HepG2 (cell line): ENCODE measurements around the gene GPR17. TPM values are rescaled to one million over a fixed set of nuclear protein-coding genes. Genes with fewer than 3 reads are reported as not detected.

ENCODE experiments used
- ATAC-seq: fragments of 200-7000 bp; cut with Tn5 transposase; 3 replicates; pipeline ENCODE4 v1.9.1; 2020; ENCODE audit warnings: mild to moderate bottlenecking, moderate library complexity
- BruUV-seq: library from RNA; stranded (reverse); fragments of 400-500 nt; replicated peaks from 2 replicates; lab custom pipeline; 2021; lab: Mats Ljungman, UMichigan
- CTCF ChIA-PET: fragments of 300-600 bp; formaldehyde crosslinking; extraction: SDS; loops from one replicate; lab custom pipeline; 2021; ENCODE audit warnings: low total read pairs, inconsistent platforms, low intra/inter-chr PET ratio; lab: Yijun Ruan, JAX
- POLR2A ChIA-PET: fragments of 350-600 bp; sonication (Branson Sonifier 250); formaldehyde crosslinking; loops from one replicate; lab custom pipeline; 2020; ENCODE audit warnings: antibody characterized with exemption, inconsistent platforms; lab: Yijun Ruan, JAX
- DNase-seq: peaks from one replicate; pipeline ENCODE4 v3.0.0-alpha.2; 2015; ENCODE audit warnings: low spot score
- FAIRE-seq: peaks from 3 replicates; lab custom pipeline; 2011; peaks lifted over from hg19 to GRCh38; lab: Jason Lieb, UNC
- H2AFZ ChIP-seq: one replicate; pipeline ENCODE4 v1.6.1; 2011; ENCODE audit warnings: low read length, inconsistent platforms
- H3K27ac ChIP-seq: fragments of 300-600 bp; 3 replicates; pipeline ENCODE4 v1.8.0; 2011; ENCODE audit warnings: mixed run types, mild to moderate bottlenecking, mixed read lengths, low read length, inconsistent platforms; ENCODE audit not compliant: insufficient read depth; ENCODE audit errors: extremely low read length
- H3K27me3 ChIP-seq, 2 experiments: fragments of 200-600 bp in 1 of 2; 2 replicates in 1 of 2; 3 replicates in 1 of 2; pipeline versions ENCODE4 v1.6.0 to v1.8.0; 2011; ENCODE audit warnings: low read length in 2 of 2, mild to moderate bottlenecking in 2 of 2, moderate library complexity in 2 of 2, inconsistent platforms in 1 of 2; ENCODE audit not compliant: insufficient read depth in 2 of 2, control insufficient read depth in 1 of 2
- H3K36me3 ChIP-seq, 2 experiments: fragments of 200-600 bp in 1 of 2; replicated peaks in 1 of 2; 2 replicates in 1 of 2; 3 replicates in 1 of 2; pipeline versions ENCODE4 v1.5.1 to v1.8.0; 2011; ENCODE audit warnings: low read length in 2 of 2, inconsistent platforms in 1 of 2; ENCODE audit not compliant: insufficient read depth in 2 of 2, control insufficient read depth in 1 of 2
- H3K4me1 ChIP-seq: 2 replicates; pipeline ENCODE4 v1.5.1; 2012; ENCODE audit warnings: low read length, inconsistent platforms; ENCODE audit not compliant: insufficient read depth
- H3K4me2 ChIP-seq: 2 replicates; pipeline ENCODE4 v1.6.0; 2011; ENCODE audit warnings: low read depth, low read length, inconsistent platforms
- H3K4me3 ChIP-seq, 3 experiments: fragments of 200-600 bp in 1 of 3; sonication (generic), shearing (Covaris generic) in 1 of 3; replicated peaks in 1 of 3; 2 replicates each; pipeline ENCODE4 v1.5.1; 2011 to 2016; ENCODE audit warnings: low read length in 3 of 3, inconsistent platforms in 2 of 3, low read depth in 2 of 3, mild to moderate bottlenecking in 2 of 3, control low read depth in 1 of 3, mixed read lengths in 1 of 3; ENCODE audit not compliant: insufficient read depth in 1 of 3
- H3K79me2 ChIP-seq: one replicate; pipeline ENCODE4 v1.6.1; 2011; ENCODE audit warnings: low read length, inconsistent platforms; ENCODE audit not compliant: insufficient read depth
- H3K9ac ChIP-seq: 2 replicates; pipeline ENCODE4 v1.6.0; 2011; ENCODE audit warnings: mild to moderate bottlenecking, low read depth, low read length, inconsistent platforms; ENCODE audit not compliant: insufficient read depth
- H3K9me3 ChIP-seq: 2 replicates; pipeline ENCODE4 v1.5.1; 2012; ENCODE audit warnings: mild to moderate bottlenecking, low read length
- H4K20me1 ChIP-seq: 2 replicates; pipeline ENCODE4 v1.6.0; 2011; ENCODE audit warnings: inconsistent platforms, mild to moderate bottlenecking, low read length, moderate library complexity; ENCODE audit not compliant: insufficient read depth
- ARID4A ChIP-seq: sonication (generic); formaldehyde crosslinking; IDR thresholded peaks from 2 replicates; pipeline ENCODE4 v1.5.0; 2020; ENCODE audit warnings: mild to moderate bottlenecking, missing genetic modification reagents, borderline replicate concordance
- CBX5 ChIP-seq: sonication (generic); formaldehyde crosslinking; IDR thresholded peaks from 2 replicates; pipeline ENCODE4 v1.4.0; 2020; ENCODE audit warnings: missing genetic modification reagents, borderline replicate concordance
- DPF2 ChIP-seq: sonication (generic); formaldehyde crosslinking; IDR thresholded peaks from 2 replicates; pipeline ENCODE4 v1.4.0; 2020; ENCODE audit warnings: mild to moderate bottlenecking, low read depth, missing genetic modification reagents, borderline replicate concordance
- HDAC6 ChIP-seq: fragments of 200-600 bp; sonication (generic); IDR thresholded peaks from 2 replicates; pipeline ENCODE4 v1.7.0; 2017; ENCODE audit warnings: mild to moderate bottlenecking, antibody characterized with exemption, low read length, low read depth
- MBD4 ChIP-seq: IDR thresholded peaks from 2 replicates; pipeline ENCODE4 v1.6.1; 2012; ENCODE audit warnings: low read length, inconsistent platforms, borderline replicate concordance
- PBX2 ChIP-seq: IDR thresholded peaks from 2 replicates; pipeline ENCODE4 v1.6.1; 2016; ENCODE audit warnings: control low read depth
- PLRG1 ChIP-seq: fragments of 450-650 bp; conservative IDR thresholded peaks from 2 replicates; pipeline ENCODE4 v1.6.1; 2016
- SATB2 ChIP-seq: sonication (generic); formaldehyde crosslinking; IDR thresholded peaks from 2 replicates; pipeline ENCODE4 v1.5.0; 2020; ENCODE audit warnings: missing genetic modification reagents
- ZNF274 ChIP-seq: sonication (generic); formaldehyde crosslinking; IDR thresholded peaks from 2 replicates; pipeline ENCODE4 v1.5.1; 2020; ENCODE audit warnings: mild to moderate bottlenecking, missing genetic modification reagents
- ZUFSP ChIP-seq: sonication (generic); formaldehyde crosslinking; IDR thresholded peaks from 2 replicates; pipeline ENCODE4 v1.9.0; 2021; ENCODE audit warnings: missing genetic modification reagents, mild to moderate bottlenecking, borderline replicate concordance
- WGBS: methylation state at CpG from one replicate; pipeline ENCODE4 v1.1.6; 2017; ENCODE audit warnings: low lambda C conversion rate; 5-methylcytosine and 5-hydroxymethylcytosine counted together
- in situ Hi-C: cut with HindIII; loops from 2 replicates; pipeline ENCODE4 v1.10.0; 2017; ENCODE audit warnings: low pct_unique_long_range_greater_than_20kb; ENCODE audit not compliant: extremely low pct_ligation_motif_present
- intact Hi-C: fragments of 100-400 bp; cut with micrococcal nuclease; formaldehyde crosslinking; loops from one replicate; pipeline ENCODE4 v1.10.0; 2022; ENCODE audit not compliant: unreplicated experiment
- polyA plus RNA-seq, 8 experiments: library from polyadenylated mRNA; depleted of rRNA in 3 of 8; stranded (reverse) in 7 of 8; unstranded in 1 of 8; fragments of >200 nt; fragmentation: Illumina TruSeq in 4 of 8; extraction: Trizol in 4 of 8; gene quantifications; 2 replicates each; pipeline versions ENCODE4 v1.2.1 to v1.2.3, GENCODE V29; 2011 to 2016; ENCODE audit warnings: low read depth in 4 of 8, missing spikeins in 1 of 8, mixed read lengths in 1 of 8; ENCODE audit not compliant: insufficient read depth in 1 of 8
- total RNA-seq, 5 experiments: library from RNA; depleted of rRNA; stranded (reverse); fragments of >200 nt; fragmentation: Illumina TruSeq; extraction: Trizol; gene quantifications; 2 replicates each; pipeline ENCODE4 v1.2.3, GENCODE V29; 2016; ENCODE audit warnings: low read depth in 1 of 5

Gene GPR17
- total and polyA plus RNA-seq, 2 of the 13 experiments (the other 11 are each of a cell fraction or from before 2014, with no cell fraction given), result not detected

DNA sequence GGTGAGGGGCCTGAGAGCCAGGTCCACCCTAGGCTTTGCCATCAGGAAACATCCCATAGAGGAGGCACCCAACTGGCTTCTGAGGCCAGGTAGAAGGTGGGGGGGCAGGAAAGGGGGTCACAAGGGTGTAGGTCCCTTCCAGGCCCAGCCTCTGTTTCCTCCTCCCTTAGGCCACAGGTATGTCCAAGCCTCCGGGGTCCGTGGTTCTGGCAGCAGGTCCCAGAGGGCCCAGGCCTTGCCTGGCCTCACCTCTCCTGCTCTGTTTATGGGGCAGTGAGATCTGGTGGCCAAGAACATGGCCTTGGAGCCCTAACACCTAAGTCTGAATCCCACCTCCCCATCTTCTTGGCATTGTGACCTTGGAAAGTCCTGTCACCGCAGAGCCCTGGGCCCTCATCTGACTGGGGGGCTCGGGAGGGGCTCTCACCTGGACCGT, 21.6 kb upstream of the GPR17 start:
- ChIA-PET CTCF (no interaction called here), POLR2A (no interaction called here)
- DNase-seq, result no peak
- H3K27ac ChIP-seq, result no peak overlapping the region
- no peak for ATAC-seq
- no peak overlapping the region for H2AFZ ChIP-seq
- no peak for FAIRE-seq
- BruUV-seq, result no TSS peak
- no peak overlapping the region for H3K4me2 ChIP-seq
- no peaks in the 10 kb centered on the region for H3K36me3 ChIP-seq
- H3K9me3 ChIP-seq, result no peaks in the 10 kb centered on the region
- no peak overlapping the region for H3K4me3 ChIP-seq
- H3K79me2 ChIP-seq, result no peaks in the 10 kb centered on the region
- in situ Hi-C loops, result no loop called here
- H4K20me1 ChIP-seq, result no peaks in the 10 kb centered on the region
- no peak overlapping the region for H3K9ac ChIP-seq
- no peaks in the 10 kb centered on the region for H3K4me1 ChIP-seq
- intact Hi-C loops, result no loop called here
- 35% methylated on average over 3 of the region's 5 CpGs for WGBS
- peaks cover 29 to 92% of the 10 kb centered on the region in 2 experiments for H3K27me3 ChIP-seq
- no peak for TF ChIP-seq ZNF274 (CRISPR knock-in tag)
- TF ChIP-seq ZUFSP, result no peak

- H3K79me2 ChIP-seq, result no peaks in the 10 kb centered on the region
- no peak overlapping the region for H3K27ac ChIP-seq
- WGBS, result 37% methylated on average over 18 of the region's 23 CpGs
- H3K4me1 ChIP-seq, result no peaks in the 10 kb centered on the region
- H3K4me3 ChIP-seq, result no peak overlapping the region
- H3K9ac ChIP-seq, result no peak overlapping the region
- DNase-seq (no peak), FAIRE-seq (no peak), ATAC-seq (peak; percentile 15)
- in situ Hi-C loops, result no loop called here
- no peaks in the 10 kb centered on the region for H4K20me1 ChIP-seq
- no peaks in the 10 kb centered on the region for H3K36me3 ChIP-seq
- intact Hi-C loops, result no loop called here
- CTCF ChIA-PET, result no interaction called here
- no TSS peak for BruUV-seq
- H3K27me3 ChIP-seq, result peaks cover 26 to 91% of the 10 kb centered on the region in 2 experiments
- H3K4me2 ChIP-seq, result no peak overlapping the region
- H3K9me3 ChIP-seq, result no peaks in the 10 kb centered on the region
- no peak overlapping the region for H2AFZ ChIP-seq
- POLR2A ChIA-PET, result no interaction called here
- TF ChIP-seq ARID4A (no peak), DPF2 (CRISPR knock-in tag) (no peak), PBX2 (CRISPR knock-in tag) (no peak), MBD4 (no peak), HDAC6 (no peak), PLRG1 (no peak), CBX5 (CRISPR knock-in tag) (no peak), SATB2 (CRISPR knock-in tag) (no peak)
These were observed 21.0 kb upstream of the GPR17 start for GRCh38 chr2:127624756-127625571.
